Caco-2 (cell line): ENCODE measurements around the gene BEND3. TPM values are rescaled to one million over a fixed set of nuclear protein-coding genes. Genes with fewer than 3 reads are reported as not detected.

Experiments
- BruUV-seq: library from RNA; stranded (reverse); fragments of 400-500 nt; replicated peaks from 2 replicates; lab custom pipeline; 2021; lab: Mats Ljungman, UMichigan
- CTCF ChIA-PET: fragments of 300-600 bp; sonication (Branson Sonifier 250); formaldehyde crosslinking; loops from one replicate; lab custom pipeline; 2022; ENCODE audit warnings: antibody characterized with exemption; lab: Charles Lee
- POLR2A ChIA-PET: fragments of 300-600 bp; sonication (Branson Sonifier 250); formaldehyde crosslinking; loops from one replicate; lab custom pipeline; 2022; ENCODE audit warnings: antibody characterized with exemption; lab: Charles Lee
- DNase-seq, 2 experiments: peaks; one replicate each; pipeline versions ENCODE4 v3.0.0 to v3.0.0-alpha.2; 2020 to 2022
- H3K27me3 ChIP-seq: replicated peaks from 2 replicates; pipeline ENCODE4 v1.6.0; 2011; ENCODE audit warnings: low read length; ENCODE audit not compliant: control insufficient read depth, insufficient read depth
- H3K36me3 ChIP-seq: 2 replicates; pipeline ENCODE4 v1.5.1; 2011; ENCODE audit warnings: low read length; ENCODE audit not compliant: control insufficient read depth, insufficient read depth
- H3K4me1 ChIP-seq: fragments of 250-450 bp; sonication (Bioruptor Pico); 2 replicates; pipeline ENCODE4 v1.5.1; 2020; ENCODE audit warnings: mild to moderate bottlenecking
- H3K4me3 ChIP-seq: 2 replicates; pipeline ENCODE4 v1.5.1; 2011; ENCODE audit warnings: low read depth, mild to moderate bottlenecking, control low read depth, low read length
- H3K9me3 ChIP-seq: fragments of 250-450 bp; sonication (Bioruptor Pico); 2 replicates; pipeline ENCODE4 v1.5.1; 2020; ENCODE audit warnings: mild to moderate bottlenecking, moderate library complexity
- H3K27ac Mint-ChIP-seq: one replicate; pipeline ENCODE4 v1.8.0; 2022; ENCODE audit warnings: mixed read lengths; ENCODE audit not compliant: unreplicated experiment
- H3K27me3 Mint-ChIP-seq: one replicate; pipeline ENCODE4 v1.8.0; 2022; ENCODE audit warnings: mixed read lengths; ENCODE audit not compliant: insufficient read depth, unreplicated experiment
- H3K36me3 Mint-ChIP-seq: one replicate; pipeline ENCODE4 v1.8.0; 2022; ENCODE audit warnings: mild to moderate bottlenecking, mixed read lengths; ENCODE audit not compliant: insufficient read depth, unreplicated experiment
- H3K4me1 Mint-ChIP-seq: one replicate; pipeline ENCODE4 v1.8.0; 2022; ENCODE audit warnings: low read depth, mixed read lengths; ENCODE audit not compliant: unreplicated experiment
- H3K4me3 Mint-ChIP-seq: one replicate; pipeline ENCODE4 v1.8.0; 2022; ENCODE audit warnings: mild to moderate bottlenecking, moderate library complexity, mixed read lengths; ENCODE audit not compliant: unreplicated experiment
- H3K9me3 Mint-ChIP-seq: one replicate; pipeline ENCODE4 v1.8.0; 2022; ENCODE audit warnings: mixed read lengths; ENCODE audit not compliant: unreplicated experiment
- CTCF ChIP-seq, 2 experiments: fragments of 200-600 bp in 1 of 2; IDR thresholded peaks; 1 replicate in 1 of 2; 2 replicates in 1 of 2; pipeline versions ENCODE4 v1.5.1 to v1.8.0; 2011 to 2022; ENCODE audit warnings: antibody characterized with exemption in 1 of 2, control low read depth in 1 of 2, inconsistent platforms in 1 of 2, low read depth in 1 of 2, low read length in 1 of 2, mild to moderate bottlenecking in 1 of 2, moderate library complexity in 1 of 2; ENCODE audit not compliant: insufficient read depth in 1 of 2, severe bottlenecking in 1 of 2, unreplicated experiment in 1 of 2
- intact Hi-C: fragments of 100-400 bp; cut with micrococcal nuclease; formaldehyde crosslinking; loops from one replicate; pipeline ENCODE4 v1.10.0; 2022; ENCODE audit not compliant: unreplicated experiment
- total RNA-seq: library from RNA; stranded (reverse); gene quantifications from 2 replicates; pipeline ENCODE4 v1.2.3, GENCODE V29; 2022

BEND3 gene
- total RNA-seq, 1 experiment from 2014 or later: 8.3 TPM

- Histone ChIP-seq H3K4me3 (peak overlapping the region; percentile 84), H3K4me1 (peaks cover 7% of the 10 kb centered on the region; the same call in 1 of the 2 replicates), H3K27me3 (no peaks in the 10 kb centered on the region), H3K36me3 (no peaks in the 10 kb centered on the region; the same call in 1 of the 2 replicates), H3K9me3 (no peaks in the 10 kb centered on the region)
- H3K27ac Mint-ChIP-seq: peak overlapping the region; percentile 40
- peak; percentile 82 to 90 for DNase-seq
- H3K9me3 Mint-ChIP-seq: no peaks in the 10 kb centered on the region
- H3K4me1 Mint-ChIP-seq: peaks cover 6% of the 10 kb centered on the region
- no peaks in the 10 kb centered on the region for H3K36me3 Mint-ChIP-seq
- BruUV-seq: no TSS peak
- intact Hi-C loops: loop anchor here (1.0 to 2.0 kb wide), 2 partner anchors 38 to 86 kb away; partner anchors contain the start of gene MTRES1
- ChIA-PET CTCF (interaction anchor here (0.5 to 1.2 kb wide), 12 partner anchors 11 to 1209 kb away, joined by 3 to 6 read pairs (median 3); partner anchors contain the start of gene PDSS2), POLR2A (interaction anchor here (0.6 to 1.2 kb wide), 3 partner anchors 38 to 1616 kb away, joined by 3 to 5 read pairs (median 4); no protein-coding TSS in a partner anchor)
- TF ChIP-seq CTCF (IDR thresholded peaks at IDR 0.05; ENCODE audit: insufficient read depth in 1 of 2, low read depth in 1 of 2, low read length in 1 of 2, severe bottlenecking in 1 of 2, unreplicated experiment in 1 of 2): peak; percentile 9 to 85
- H3K4me3 Mint-ChIP-seq: peak overlapping the region; percentile 82
- no peaks in the 10 kb centered on the region for H3K27me3 Mint-ChIP-seq
Measured at GRCh38 chr6:107114213-107114925, 946 bp downstream of the BEND3 start.

GRCh38 chr6:107110200-107110599 lies 5.1 kb downstream of the BEND3 start:
- no peak for TF ChIP-seq CTCF (IDR thresholded peaks at IDR 0.05; ENCODE audit: insufficient read depth in 1 of 2, low read depth in 1 of 2, low read length in 1 of 2, severe bottlenecking in 1 of 2, unreplicated experiment in 1 of 2)
- intact Hi-C loops: no loop called here
- Mint-ChIP-seq H3K36me3 (no peaks in the 10 kb centered on the region), H3K9me3 (no peaks in the 10 kb centered on the region), H3K27me3 (no peaks in the 10 kb centered on the region), H3K4me1 (no peaks in the 10 kb centered on the region), H3K4me3 (no peak overlapping the region), H3K27ac (no peak overlapping the region)
- H3K27me3 ChIP-seq: no peaks in the 10 kb centered on the region
- H3K4me3 ChIP-seq: no peak overlapping the region
- H3K36me3 ChIP-seq: no peaks in the 10 kb centered on the region; the same call in 1 of the 2 replicates
- H3K4me1 ChIP-seq: no peaks in the 10 kb centered on the region
- ChIA-PET CTCF (interaction anchor here (0.9 kb wide), 1 partner anchor 28 kb away, joined by 3 read pairs; no protein-coding TSS in a partner anchor), POLR2A (no interaction called here)
- no peak for DNase-seq
- H3K9me3 ChIP-seq: no peaks in the 10 kb centered on the region
- no TSS peak for BruUV-seq

GRCh38 chr6:107108201-107108890 lies 7.0 kb downstream of the BEND3 start:
- Mint-ChIP-seq H3K9me3 (no peaks in the 10 kb centered on the region), H3K27ac (no peak overlapping the region)

More at GRCh38 chr6:107108201-107108890, 7.0 kb downstream of the BEND3 start:
- H3K9me3 ChIP-seq: no peaks in the 10 kb centered on the region
- H3K36me3 ChIP-seq: no peaks in the 10 kb centered on the region; the same call in 1 of the 2 replicates
- no peaks in the 10 kb centered on the region for H3K27me3 Mint-ChIP-seq
- intact Hi-C loops: no loop called here
- H3K4me1 Mint-ChIP-seq: no peaks in the 10 kb centered on the region
- DNase-seq: no peak
- no TSS peak for BruUV-seq
- no peak overlapping the region for H3K4me3 Mint-ChIP-seq
- TF ChIP-seq CTCF (IDR thresholded peaks at IDR 0.05; ENCODE audit: insufficient read depth in 1 of 2, low read depth in 1 of 2, low read length in 1 of 2, severe bottlenecking in 1 of 2, unreplicated experiment in 1 of 2): no peak
- ChIA-PET POLR2A (no interaction called here), CTCF (no interaction called here)
- no peaks in the 10 kb centered on the region for H3K27me3 ChIP-seq
- no peak overlapping the region for H3K4me3 ChIP-seq
- no peaks in the 10 kb centered on the region for H3K4me1 ChIP-seq
- H3K36me3 Mint-ChIP-seq: no peaks in the 10 kb centered on the region
